TTC549 (cell line): Measurements from ENCODE around the gene CD4.

Experiments used
- FAIRE-seq: peaks from 2 replicates; lab custom pipeline; 2012; peaks lifted over from hg19 to GRCh38; lab: Jason Lieb, UNC

CD4 gene

DNA sequence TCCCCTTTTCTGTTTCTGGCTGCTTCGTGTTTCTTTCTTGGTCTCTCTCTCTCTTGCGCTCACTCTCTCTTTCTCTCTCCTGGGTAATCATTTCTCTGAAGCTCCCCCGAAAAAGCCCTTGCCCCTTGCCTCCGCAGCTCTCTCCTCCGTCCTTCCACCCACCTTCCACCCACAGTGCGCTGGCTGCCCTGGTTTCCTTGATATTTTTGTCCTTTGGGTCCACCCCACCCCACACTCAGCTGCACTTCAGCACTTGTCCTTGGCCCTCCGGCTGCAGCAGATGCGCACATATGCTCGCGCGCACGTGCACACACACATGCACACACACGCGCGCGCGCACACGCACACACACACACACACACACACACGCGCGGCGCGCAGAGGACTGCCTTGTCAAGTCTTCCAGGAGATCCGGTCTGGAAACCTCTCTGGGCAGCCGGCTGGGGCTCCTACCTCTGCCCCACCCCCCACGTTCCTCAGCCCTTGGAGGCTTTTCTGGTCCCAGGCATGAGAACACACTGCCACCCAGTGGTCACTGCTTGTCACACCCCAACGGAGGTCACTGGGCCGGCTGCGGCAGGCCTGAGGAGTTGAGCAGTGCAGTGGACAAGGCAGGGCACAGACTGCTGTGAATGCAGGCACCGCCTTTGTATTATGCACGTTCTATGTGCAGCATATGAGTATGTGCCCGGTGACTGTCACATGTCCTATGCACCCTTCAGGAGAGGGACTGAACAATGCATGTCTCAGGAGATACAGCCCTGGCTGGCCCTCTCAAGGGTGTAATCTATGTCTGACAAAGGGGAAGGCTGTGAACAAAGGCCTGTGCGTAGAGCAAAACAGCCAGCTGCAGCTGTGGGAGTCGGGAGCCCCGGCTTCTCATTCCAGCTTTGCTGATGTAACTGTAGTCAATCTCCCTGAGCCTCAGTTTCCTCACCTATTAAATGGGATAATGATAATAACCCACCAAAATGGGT is 10.5 kb upstream of the CD4 start:
- peak; percentile 83 for FAIRE-seq

DNA sequence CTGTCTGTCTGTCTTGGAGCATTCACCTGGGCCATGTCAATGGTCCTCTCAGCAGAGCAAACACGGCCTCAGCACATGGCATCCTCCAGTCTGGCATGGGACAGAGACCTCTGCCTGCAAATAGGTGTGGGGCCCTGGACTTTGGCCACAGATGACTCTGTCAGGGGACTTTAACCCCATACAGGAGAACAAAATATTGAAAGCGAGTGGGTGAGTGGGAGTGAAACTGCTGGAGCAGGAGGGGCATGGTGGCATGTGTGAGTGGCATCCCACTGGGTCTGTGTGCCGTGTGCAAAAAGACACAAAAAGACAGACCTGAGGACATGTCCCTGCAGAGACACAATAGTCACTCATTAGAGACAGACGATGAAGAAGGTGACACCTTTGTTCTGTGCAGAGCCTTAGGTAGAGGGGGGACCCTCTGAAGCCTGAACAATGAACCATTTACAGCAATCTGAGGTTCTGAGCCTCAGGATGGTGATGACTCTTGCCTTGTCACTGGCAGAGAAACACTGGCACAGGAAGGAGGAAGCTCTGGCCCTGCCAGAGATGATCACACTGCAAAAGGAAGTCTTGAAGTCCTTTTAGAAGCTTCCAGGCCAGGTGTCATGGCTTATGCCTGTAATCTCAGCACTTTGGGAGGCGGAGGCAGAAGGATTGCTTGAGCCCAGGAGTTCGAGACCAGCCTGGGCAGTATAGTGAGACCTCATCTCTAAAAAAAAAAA is 9.5 kb upstream of the CD4 start:
- FAIRE-seq, result no peak

DNA sequence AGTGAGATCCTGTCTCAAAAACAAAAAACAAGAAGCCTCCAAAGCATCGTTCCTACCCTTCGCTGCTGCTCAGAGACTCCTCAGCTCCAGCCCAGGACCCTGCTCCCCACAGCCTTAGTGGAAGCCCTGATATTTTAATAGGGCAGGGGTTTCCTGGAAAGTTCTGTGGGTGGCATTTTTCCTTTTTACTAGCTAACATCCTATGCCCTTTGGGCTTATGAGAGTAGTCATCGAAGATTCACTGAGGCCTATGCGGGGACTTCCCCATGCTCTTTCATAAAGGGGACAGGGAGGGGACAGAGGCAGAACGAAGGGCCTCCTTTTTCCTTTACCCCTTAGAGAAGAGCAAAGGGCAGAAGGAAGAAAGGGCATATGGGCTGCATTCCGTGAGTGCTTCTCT is 8.8 kb upstream of the CD4 start:
- no peak for FAIRE-seq

DNA sequence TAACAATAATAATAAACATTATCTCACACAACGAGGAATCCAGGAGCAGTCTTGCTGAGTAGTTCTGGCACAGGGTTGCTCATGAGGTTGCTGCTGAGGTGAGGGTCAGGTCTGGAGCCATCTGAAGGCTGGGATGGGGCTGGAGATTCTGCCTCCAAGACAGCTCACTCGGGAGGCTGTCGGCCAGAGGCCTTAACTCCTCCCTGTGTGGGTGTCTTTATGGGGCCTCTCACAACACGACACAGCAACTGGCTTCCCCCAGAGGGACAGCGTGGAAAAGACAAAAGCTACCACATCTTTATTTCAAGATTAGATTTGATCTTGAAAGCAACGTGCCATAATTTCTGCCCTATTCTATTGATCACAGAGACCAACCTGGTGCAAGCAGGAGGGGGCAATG is 7.2 kb upstream of the CD4 start:
- FAIRE-seq, result no peak

DNA sequence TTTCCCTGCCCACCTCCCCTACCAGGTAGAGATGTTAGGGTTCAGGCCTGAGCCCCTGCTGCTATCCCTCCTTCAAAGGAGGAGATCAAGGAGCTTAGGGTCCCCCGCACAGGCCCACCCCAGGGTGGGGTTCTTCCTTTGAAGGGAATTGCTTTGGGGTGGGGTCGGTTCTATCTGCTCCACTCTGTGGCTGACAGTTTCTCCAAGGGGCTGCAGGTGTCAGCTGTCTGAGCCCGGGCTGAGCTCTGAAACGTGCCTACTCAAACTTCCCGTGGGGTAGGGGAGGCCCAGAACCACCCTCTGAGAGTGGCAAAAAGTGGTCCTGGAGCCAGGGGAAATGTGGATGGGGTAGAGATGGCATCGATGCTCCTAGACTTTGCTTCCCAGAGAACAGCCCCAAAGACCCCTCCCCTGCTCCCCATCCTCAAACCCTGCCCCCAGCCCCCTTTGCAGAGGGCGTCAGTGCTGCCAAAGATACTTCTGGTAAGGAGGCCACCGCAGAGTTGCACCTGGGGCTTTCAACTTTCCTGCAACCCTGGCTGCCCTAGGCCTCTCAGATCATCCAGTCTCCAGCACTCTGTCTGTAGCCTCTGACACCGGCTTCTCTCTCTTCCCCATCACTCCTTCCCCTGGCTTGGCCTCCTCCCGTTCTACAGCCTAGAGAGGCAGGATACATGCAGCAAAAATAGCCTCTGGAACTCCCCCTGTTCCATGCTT is 6.3 kb upstream of the CD4 start:
- FAIRE-seq, result no peak

DNA sequence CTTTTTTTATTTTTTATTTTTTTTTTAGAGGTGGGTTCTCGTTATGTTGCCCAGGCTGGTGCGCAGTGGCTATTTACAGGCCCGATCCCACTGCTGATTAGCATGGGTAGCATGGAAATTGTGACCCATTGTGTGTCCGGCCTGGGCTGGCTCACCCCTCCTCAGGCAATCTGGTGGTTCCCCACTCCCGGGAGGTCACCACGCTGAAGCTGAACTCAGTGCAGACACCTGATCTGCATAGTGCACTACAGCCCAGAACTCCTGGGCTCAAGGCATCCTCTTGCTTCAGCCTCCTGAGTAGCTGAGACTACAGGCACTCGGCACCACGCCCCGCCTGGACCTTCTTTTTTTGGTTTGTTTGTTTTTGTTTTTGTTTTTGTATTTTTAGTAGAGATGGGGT is 5.5 kb upstream of the CD4 start:
- FAIRE-seq, result no peak

DNA sequence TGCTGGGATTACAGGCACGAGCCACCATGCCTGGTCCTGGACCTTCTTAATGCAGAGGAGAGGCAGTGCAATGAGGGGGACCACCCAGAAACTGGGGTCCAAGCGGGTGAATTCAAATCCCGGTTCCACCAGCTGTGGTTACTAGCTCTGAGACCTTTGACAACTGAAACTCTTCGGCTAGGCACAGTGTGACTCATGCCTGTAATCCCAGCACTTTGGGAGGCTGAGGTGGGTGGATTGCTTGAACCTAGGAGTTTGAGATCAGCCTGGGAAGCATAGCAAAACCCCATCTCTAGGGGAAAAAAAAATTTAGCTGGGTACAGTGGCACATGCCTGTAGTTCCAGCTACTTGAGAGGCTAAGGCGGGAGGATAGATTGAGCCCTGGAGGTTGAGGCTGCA is 5.0 kb upstream of the CD4 start:
- no peak for FAIRE-seq

DNA sequence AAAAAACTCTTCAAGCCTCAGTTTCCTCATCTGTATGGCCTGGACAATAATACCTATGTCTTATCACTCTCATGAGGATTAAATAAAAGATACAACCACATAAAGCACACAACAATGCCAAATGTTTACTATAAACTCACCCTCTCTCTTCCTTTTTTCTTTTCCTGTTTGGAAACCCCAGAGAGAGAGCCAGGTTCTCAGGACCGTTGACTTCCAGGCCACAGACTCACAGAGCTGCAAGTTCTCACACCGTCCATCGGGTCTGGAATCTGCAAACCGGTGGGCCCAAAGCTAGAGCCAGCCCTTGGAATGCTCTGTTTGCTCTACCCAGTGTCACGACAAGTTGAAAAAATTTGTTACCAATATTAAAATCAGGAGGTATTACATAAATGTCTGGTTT is 4.6 kb upstream of the CD4 start:
- no peak for FAIRE-seq

DNA sequence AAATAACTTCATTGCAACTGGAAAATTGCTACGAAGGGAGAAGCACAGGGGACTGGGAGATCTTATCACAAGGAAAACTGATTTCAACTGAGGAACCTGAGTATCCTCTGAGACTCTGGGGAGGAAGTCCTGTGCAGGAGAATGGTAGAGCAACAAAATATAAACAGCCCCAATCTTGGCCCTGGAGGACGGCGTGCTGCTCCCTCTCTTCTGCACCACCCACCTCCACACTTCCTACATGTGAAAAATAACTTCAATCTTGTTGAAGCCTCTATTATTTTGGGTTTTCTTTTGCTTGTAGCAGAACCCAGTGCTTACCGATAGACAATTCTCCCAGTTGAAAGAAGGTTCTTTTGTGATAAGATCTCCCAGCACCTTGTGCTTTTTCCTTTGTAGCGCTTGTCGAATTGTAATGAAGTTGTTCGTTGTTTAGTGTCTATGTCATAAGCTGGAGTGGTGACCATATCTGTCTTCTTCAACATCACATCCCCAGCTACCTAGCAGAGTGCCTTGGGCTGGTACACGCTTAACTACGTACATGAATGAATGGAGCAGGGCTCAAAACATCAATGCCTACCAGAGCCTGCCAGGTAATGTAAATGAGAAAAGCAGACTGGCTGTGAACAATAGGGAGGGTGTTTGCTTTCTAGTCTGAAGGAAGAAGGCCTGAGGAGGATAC is 2.8 kb upstream of the CD4 start:
- FAIRE-seq, result no peak

DNA sequence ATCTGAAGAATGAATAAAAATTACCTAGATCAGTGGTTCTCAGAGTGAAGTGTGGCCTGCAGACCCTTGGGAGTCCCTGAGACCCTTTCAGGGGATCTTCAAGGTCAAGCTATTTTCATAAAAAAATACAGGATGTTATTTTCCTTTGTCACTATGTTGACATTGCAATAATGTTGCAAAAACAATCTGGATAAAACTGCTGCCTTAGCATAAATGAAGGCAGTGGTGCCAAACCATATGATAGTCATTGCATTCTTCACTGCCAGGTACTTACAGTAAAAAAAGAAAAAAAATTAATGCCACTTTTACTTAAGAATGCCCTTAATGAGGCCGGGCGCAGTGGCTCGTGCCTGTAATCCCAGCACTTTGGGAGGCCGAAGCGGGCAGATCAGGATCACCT is 2.0 kb upstream of the CD4 start:
- FAIRE-seq, result no peak

DNA sequence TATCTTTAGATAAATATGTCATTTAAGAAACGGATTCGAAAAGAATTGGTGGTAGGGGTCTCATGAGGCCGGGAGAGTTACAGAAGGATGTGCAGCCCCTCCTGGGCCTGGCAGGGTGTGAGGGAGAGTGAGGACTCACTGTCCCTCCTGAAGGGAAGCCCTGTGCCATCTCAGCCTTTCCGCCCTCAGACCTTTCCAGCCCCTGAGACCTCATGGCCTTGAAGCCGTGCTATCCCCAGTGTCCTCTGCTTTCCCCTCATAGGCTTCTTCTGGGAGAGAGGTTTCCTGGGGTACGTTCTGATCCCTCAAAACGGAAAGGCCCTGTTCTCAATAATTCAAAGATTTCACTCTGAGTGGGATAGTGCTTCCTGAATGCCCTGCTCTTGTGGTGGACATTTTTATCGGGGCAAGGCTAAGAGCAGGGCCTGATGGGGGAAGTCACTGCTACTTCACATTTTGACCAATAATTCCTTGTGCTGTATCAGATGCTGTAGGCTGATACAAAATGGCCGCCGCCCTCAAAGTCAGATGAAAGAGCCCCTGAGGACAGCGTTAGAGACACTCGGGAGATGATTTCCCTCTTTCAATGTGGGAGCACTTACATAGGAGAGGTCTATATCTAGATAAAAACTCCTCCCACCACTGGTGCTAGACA is 1.3 kb downstream of the CD4 start:
- no peak for FAIRE-seq

DNA sequence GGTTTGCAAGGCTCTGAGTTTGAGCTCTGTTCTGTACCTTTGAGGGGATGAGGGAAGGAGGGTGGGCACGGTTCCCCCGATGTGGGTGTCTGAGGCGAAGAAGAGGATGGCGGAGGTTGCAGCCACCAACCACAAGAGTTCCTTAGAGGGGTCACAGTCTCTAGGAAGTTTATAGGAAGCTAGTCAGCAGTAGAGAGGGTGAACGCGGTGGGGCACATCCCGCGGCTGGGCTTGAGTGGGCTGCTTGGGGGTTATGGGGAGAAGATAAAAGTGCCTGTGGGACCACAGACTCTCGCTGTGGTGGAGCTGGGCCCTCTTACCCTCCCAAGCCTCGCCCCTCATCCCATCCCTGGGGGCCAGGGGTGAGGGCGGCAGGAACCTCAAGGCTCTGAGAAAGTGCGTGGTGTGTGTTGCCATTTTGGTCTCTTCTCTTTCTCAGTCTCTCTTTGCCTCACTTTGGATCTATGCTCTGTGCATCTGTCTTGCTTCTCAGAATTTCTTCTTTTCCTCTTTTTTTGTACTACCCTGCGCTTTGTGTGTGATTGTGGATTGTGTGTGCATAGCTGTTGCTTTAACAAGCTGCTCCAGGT is 2.7 kb downstream of the CD4 start:
- no peak for FAIRE-seq

DNA sequence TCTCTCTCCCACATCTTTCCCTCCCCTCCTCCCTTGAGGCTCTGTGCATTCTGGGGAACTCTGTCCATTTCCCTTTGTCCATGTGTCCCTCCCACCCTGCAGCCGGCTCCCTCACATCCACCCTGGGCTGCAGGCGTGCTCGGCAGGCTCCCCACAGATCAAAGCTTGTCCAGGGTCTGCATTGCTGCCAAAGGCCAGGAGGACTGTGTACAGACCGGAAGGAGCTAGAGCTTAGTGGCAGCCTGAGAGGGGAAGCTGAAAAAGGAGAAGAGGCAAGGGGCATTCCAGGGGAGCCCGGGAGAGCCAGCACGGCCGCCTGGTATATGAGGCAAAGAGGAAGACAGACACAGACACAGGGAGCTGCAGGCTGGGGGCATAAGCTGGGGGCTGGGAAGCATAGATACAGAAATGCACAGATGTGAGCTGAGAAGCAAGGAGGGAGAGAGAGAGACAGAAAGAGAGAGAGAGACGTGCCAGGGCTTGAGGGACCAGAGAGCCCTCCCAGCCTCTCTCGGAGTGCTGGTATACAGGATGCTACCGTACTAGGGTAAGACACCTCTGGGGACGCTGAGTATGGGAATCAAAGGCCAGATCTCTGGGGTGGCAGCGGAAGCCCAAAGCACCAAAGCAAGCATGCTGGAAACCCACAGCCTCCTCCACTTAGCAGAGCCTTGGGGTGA is 3.3 kb downstream of the CD4 start:
- no peak for FAIRE-seq

DNA sequence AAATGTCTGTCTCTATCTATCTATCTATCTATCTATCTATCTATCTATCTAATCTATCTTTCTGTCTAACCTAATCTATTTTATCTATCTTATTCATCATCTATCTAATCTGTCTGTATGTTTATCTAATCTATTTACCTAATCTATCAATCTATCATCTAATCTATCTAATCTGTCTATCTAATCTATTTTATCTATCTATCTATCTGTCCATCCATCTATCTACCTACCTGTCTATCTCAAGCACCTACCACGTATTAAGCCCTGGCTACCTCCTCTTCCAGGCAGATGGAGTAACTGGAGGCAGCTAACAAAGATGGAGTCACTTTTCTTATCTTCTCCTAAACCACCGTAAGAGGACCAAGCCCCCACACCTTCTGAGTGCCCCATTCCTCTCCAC is 5.8 kb downstream of the CD4 start:
- no peak for FAIRE-seq

DNA sequence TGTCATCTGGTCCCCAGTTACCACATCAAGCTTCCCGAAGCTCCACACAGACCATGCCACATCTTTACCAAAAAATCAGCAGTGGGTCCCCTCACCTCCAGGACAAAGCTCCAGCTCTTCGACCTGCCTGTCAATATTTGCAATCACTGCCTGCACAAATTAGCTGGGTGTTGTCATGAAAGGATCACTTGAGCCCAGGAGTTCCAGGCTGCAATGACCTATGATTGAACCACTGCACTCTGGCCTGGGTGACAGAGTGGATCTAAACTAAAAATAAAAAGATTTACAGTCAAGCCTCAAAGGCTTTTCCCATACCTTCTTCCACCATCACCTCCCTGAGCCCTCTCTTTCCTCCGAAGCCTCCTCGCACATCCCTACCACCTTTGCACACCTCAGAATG is 7.2 kb downstream of the CD4 start:
- no peak for FAIRE-seq

DNA sequence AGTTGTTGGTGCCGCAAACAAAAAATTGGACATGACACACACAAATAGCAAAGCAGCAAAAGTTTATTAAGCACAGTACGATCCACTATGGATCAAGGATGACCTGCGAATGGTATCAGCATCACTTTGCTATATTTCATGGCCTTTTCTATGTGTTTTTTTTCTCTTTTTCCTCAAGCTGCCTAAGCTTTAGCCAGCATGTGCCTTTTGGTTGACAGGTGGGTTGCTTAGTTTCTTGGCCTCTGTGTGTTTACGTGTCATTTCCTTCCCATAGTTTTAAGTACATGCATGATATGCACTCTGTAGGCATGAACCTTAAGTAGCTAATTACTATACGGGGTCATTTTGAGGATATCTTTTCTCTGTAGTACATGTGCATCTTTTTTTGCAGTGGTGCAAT is 9.8 kb downstream of the CD4 start:
- no peak for FAIRE-seq

DNA sequence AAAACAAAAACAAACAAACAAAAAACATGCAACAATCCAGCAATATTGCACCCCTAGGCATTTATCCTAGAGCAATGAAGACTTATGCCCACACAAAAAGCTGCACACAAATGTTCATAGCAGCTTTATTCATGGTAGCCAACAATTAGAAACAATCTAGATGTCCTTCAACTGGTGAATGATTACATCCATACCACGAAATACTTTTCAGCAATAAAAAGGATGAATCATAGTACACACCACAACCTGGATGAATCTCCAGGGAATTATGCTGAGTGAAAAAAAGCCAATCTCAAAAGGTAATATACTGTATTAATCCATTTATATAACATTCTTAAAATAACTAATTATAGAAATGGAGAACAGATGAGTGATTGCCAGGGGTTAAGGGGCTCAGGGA is 17.8 kb downstream of the CD4 start:
- no peak for FAIRE-seq

DNA sequence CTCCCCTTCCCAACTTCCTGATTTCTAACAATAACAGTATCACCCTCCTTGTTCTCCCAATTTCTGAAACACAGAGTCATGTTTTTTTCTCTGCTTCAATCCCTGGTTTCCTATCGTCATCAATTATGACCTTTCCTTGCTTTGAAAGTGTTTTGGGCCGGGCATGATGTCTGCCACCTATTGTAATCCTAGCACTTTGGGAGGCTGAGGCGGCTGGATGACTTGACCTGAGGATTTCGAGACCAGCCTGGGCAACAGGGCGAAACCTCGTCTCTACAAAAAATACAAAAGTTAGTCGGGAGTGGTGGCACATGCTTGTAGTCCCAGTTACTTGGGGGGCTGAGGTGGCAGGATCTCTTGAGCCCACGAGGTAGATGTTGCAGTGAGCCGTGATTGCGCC is 19.7 kb downstream of the CD4 start:
- no peak for FAIRE-seq

DNA sequence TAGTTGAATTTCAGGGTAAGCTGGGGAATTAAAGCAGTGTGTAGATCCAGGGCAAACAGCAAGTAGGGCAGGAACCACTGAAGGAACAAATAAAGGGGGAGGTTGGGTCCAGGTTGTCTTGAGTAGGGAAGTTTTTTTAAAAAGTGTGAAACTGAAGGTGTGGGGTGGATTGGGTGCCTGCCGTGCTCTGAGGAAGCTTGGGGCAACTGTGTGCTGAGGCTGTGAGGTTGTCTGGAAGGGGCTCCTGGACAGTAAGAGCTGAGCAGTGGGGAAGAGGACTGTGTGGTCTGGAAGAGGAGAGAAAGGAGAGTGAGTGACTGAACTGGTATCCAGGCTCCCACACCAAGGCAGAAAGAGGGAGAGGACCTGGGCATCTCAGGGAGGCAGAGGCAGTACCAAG is 21.4 kb downstream of the CD4 start:
- no peak for FAIRE-seq

DNA sequence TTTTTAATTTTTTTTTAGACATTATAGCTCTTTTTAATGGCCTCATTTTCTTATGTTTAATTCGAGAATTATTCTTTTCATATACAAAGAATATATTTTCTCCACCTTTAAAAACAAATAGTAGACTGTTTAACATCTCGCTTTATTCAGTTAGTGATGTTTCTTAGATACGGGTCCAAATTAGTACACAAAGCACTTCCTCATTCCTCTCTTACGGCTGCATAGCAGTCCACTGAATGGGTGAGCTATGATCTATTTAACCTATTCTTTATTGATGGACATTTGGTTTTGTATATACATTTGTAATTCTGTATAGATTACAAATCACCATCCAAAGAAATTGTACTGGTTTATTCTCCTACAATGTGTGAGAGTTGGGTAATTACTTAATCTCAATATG is 24.0 kb downstream of the CD4 start:
- no peak for FAIRE-seq

DNA sequence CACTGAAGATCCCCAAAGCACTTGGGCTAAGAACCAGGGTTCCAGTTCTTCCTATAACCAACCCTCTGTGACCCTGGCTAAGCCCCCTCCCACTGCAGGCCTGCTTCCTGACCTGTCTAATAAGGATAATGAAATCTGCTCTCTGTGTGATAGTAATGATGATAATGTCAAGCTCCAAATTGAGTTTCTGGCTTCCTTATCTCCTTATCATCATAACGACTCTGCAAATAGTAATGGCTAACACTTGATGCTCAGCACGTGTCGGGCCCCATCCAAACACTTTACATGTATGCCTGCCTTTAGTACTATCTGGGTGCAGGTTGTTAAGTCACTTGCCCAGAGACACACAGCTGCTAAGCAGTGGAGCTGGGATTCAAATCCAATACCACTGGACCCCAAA is 27.3 kb downstream of the CD4 start:
- no peak for FAIRE-seq
